ENCODE measurements around the gene KIF4B.

The KIF4B gene

DNA sequence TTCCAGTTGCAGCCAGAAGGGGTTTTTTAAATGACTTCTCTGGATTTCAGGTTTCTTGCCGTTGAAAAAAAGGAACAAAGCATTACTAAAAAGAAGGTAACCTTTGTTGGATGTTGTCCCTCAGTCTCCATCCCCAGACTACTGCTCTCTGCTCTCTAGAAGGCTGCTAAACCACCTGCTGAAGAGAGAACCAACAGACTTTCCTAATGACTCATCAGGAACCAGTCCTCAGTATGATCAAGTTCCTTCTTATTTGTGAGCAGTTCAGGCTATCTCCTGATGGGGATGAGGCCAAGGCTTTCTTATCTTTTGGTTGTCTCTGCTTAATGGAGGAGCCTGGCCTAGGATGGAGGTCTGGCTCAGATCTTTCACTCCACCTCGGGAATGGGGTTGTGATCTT, 4.1 kb downstream of the KIF4B start:
- DNase-seq (ENCODE audit: low read depth) = peak; percentile 8
- TF ChIP-seq, protein P1, sequence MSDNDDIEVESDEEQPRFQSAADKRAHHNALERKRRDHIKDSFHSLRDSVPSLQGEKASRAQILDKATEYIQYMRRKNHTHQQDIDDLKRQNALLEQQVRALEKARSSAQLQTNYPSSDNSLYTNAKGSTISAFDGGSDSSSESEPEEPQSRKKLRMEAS (IDR thresholded peaks at IDR 0.05; ENCODE audit: low read depth, low read length) = no peak
- TF ChIP-seq, protein P2, sequence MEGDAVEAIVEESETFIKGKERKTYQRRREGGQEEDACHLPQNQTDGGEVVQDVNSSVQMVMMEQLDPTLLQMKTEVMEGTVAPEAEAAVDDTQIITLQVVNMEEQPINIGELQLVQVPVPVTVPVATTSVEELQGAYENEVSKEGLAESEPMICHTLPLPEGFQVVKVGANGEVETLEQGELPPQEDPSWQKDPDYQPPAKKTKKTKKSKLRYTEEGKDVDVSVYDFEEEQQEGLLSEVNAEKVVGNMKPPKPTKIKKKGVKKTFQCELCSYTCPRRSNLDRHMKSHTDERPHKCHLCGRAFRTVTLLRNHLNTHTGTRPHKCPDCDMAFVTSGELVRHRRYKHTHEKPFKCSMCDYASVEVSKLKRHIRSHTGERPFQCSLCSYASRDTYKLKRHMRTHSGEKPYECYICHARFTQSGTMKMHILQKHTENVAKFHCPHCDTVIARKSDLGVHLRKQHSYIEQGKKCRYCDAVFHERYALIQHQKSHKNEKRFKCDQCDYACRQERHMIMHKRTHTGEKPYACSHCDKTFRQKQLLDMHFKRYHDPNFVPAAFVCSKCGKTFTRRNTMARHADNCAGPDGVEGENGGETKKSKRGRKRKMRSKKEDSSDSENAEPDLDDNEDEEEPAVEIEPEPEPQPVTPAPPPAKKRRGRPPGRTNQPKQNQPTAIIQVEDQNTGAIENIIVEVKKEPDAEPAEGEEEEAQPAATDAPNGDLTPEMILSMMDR (IDR thresholded peaks at IDR 0.05; ENCODE audit: low read depth, low read length) = no peak
- no peak for TF ChIP-seq MYC (IDR thresholded peaks at IDR 0.05; ENCODE audit: low read depth, low read length)
- TF ChIP-seq POLR2A (IDR thresholded peaks at IDR 0.05; ENCODE audit: extremely low read depth, insufficient read length) = no peak
- H3K4me3 ChIP-seq (ENCODE audit: low read depth, low read length) = no peak overlapping the region

DNA sequence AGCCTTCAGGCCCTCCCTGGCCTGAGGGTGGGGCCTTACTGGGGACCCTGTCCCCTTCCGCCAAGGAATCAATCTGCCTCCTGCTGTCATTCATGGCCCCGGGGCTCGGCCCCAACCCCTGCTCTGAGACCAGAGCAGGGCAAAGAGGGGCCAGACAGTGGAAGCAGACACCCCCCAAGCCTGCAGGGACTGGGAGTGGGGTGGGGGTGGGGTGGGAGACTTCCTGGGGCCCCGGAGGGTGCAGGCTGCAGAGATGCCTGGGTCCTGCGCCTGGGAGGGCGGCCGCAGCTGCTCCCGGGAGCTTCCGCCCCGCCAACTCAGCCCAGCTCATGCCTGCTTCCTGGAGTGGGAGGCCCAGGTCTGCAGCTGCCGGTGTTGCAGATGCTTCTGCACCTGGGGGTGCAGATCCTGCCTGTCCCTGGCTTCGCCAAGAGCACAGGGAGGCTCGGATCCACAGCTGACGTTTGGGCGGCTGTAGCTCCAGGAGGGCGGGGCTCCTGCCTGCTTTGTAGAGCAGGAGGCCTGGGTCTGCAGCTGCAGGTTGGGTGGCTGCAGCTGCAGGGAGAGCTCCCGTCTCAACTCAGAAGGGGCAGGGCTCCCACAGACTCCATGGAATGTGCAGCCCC, 6.2 kb downstream of the KIF4B start:
- DNase-seq (ENCODE audit: low read depth) = no peak
- H3K4me3 ChIP-seq (ENCODE audit: low read depth, low read length) = no peak overlapping the region
- TF ChIP-seq, protein P2 (IDR thresholded peaks at IDR 0.05; ENCODE audit: low read depth, low read length) = no peak
- TF ChIP-seq POLR2A (IDR thresholded peaks at IDR 0.05; ENCODE audit: extremely low read depth, insufficient read length) = no peak
- TF ChIP-seq, protein P1 (IDR thresholded peaks at IDR 0.05; ENCODE audit: low read depth, low read length) = no peak
- TF ChIP-seq MYC (IDR thresholded peaks at IDR 0.05; ENCODE audit: low read depth, low read length) = no peak

DNA sequence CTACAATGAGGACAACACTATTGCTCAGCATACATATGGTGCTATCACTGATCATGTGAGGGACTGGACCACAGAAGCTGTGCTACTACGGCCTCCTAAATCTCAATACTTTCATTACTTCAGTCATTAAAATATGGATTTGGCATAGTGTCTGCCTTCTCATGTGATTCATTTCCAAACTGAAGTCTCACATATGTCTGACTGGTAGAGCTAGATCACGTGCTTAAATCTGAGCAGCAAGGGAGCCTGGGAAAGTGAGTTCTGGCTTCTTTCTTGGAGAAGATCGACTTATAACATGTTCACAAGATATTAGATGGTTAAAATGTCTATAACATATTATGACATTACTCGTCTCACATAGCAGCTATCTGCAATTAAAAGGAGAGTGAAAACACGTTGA, 8.3 kb downstream of the KIF4B start:
- TF ChIP-seq POLR2A (IDR thresholded peaks at IDR 0.05; ENCODE audit: extremely low read depth, insufficient read length) (no peak), MYC (IDR thresholded peaks at IDR 0.05; ENCODE audit: low read depth, low read length) (no peak)
- TF ChIP-seq, protein P2 (IDR thresholded peaks at IDR 0.05; ENCODE audit: low read depth, low read length) = no peak
- no peak for DNase-seq (ENCODE audit: low read depth)
- no peak overlapping the region for H3K4me3 ChIP-seq (ENCODE audit: low read depth, low read length)

DNA sequence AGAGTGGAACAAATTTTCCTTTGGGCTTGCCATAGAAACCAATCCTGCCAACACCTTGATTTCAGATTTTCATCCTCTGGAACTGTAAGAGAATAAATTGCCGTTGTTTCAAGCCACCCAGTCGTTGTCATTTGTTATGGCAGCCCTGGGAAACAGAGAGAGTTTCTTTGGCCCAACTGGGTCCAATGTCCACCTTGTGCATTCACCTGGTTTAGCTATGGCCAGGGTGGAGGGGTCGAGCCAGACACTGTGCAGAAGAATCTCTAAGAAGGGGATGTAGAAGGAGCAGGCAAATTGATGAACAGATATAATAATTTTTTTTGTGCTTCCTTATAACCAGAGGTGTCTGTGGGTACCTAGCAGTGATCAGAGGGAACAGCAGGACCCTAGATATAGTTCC, 9.8 kb downstream of the KIF4B start:
- TF ChIP-seq, protein P1 (IDR thresholded peaks at IDR 0.05; ENCODE audit: low read depth, low read length) = no peak
- no peak for TF ChIP-seq POLR2A (IDR thresholded peaks at IDR 0.05; ENCODE audit: extremely low read depth, insufficient read length)
- H3K4me3 ChIP-seq (ENCODE audit: low read depth, low read length) = no peak overlapping the region
- DNase-seq (ENCODE audit: low read depth) = no peak

DNA sequence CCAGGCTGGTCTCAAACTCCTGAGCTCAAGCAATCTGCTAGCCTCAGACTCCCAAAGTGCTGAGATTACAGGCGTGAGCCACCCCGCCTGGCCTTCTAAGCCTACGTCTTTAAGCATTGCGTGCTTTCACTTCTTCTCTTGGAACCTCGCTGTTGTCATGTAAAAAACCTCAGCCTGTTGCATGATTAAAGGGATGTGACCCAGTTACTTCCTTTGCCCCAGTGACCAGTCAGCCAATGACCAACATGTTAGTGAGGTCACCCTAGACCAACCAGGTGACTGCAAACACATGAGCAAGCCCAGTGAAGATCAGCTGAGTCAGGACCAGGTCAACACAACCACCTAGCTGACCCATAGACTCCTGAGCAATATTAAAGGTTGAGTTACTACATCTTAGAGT, 10.5 kb downstream of the KIF4B start:
- no peak overlapping the region for H3K4me3 ChIP-seq (ENCODE audit: low read depth, low read length)
- DNase-seq (ENCODE audit: low read depth) = no peak
- no peak for TF ChIP-seq POLR2A (IDR thresholded peaks at IDR 0.05; ENCODE audit: extremely low read depth, insufficient read length)
- TF ChIP-seq MYC (IDR thresholded peaks at IDR 0.05; ENCODE audit: low read depth, low read length) = no peak
- TF ChIP-seq, protein P2 (IDR thresholded peaks at IDR 0.05; ENCODE audit: low read depth, low read length) = no peak
- TF ChIP-seq, protein P1 (IDR thresholded peaks at IDR 0.05; ENCODE audit: low read depth, low read length) = no peak

DNA sequence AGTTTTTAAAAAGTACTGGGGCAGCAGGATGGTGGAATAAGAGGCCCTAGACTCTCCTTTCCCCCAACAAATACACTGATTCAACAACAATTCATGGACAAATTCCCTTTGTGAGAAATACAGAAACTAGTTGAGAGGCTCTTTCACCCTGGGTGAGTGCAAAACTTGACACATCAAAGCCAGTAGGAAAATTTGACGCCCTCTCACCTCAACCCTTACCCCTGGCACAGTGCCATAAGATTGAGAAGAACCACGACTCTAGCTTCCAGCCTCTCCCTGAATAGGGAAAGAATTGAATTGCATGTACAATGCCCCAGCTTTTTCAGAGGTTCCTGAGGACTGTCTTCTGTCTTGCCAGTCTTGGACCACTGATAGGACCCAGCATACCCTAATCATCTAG, 12.3 kb downstream of the KIF4B start:
- DNase-seq (ENCODE audit: low read depth) = no peak
- TF ChIP-seq, protein P2 (IDR thresholded peaks at IDR 0.05; ENCODE audit: low read depth, low read length) = no peak
- TF ChIP-seq, protein P1 (IDR thresholded peaks at IDR 0.05; ENCODE audit: low read depth, low read length) = no peak
- TF ChIP-seq MYC (IDR thresholded peaks at IDR 0.05; ENCODE audit: low read depth, low read length) = no peak
- no peak overlapping the region for H3K4me3 ChIP-seq (ENCODE audit: low read depth, low read length)

All from NB4 (cell line).